Peyer's patch (tissue), 4 donors: ENCODE measurements around the gene UNCX.

ENCODE experiments used
- CTCF ChIP-seq, 6 experiments: fragments of 450-650 bp in 4 of 6; fragments of 200-600 bp in 2 of 6; sonication (generic) in 1 of 6; IDR thresholded peaks; one replicate each; pipeline ENCODE4 v1.5.1; 2017 to 2019; ENCODE audit warnings: antibody characterized with exemption in 6 of 6, mild to moderate bottlenecking in 3 of 6, moderate library complexity in 1 of 6
- POLR2A ChIP-seq, 2 donors: fragments of 450-650 bp; IDR thresholded peaks; one replicate each; pipeline ENCODE4 v1.5.1; 2017; ENCODE audit warnings: antibody characterized with exemption in 2 of 2, mild to moderate bottlenecking in 2 of 2, moderate library complexity in 2 of 2

- TF ChIP-seq CTCF (IDR thresholded peaks at IDR 0.05), result no peak
- TF ChIP-seq POLR2A (IDR thresholded peaks at IDR 0.05), result no peak
Observed at GRCh38 chr7:1283337-1283736, 50.7 kb downstream of the UNCX start.
